NCI-H1048 (cell line): Measurements from ENCODE around the gene NARF.

Experiments used
- DNase-seq: peaks from one replicate; lab custom pipeline; 2025; lab: John Stamatoyannopoulos, UW

NARF gene

DNA sequence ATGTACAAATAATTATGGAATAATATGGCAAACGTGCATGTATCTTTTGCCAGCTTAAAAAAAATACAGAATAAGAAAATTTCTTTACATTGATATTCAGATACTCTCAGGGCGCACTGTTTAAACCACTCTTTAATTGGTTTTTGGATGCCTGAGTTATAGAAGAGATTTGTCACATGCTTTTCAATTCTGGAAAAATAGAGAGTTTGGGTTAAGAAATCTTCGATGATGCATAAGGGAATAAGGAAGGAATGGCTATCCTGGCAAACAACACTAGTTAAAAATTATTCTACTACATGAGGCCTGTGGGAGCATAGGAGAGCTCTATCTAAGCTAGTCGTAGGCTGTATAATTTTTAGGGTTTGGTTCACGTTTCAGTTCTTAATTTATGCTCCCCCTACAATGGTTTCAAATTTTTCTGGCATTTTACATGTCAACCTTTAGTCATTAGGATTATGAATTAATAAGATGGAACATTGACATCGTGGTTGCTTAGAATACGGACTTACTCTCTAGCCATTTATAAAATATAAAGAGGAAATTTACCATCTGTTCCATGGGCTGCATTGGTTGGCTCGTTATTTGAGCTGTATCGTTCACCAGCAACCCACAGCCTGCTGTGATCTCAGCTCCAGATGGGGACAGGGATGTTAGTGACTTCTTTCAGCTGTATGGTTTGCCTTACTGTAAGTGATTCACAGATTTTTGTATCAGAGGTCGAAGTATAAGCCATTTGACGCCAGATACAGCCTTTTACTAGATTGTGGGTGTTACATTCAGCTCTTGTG is 15.9 kb downstream of the NARF start:
- DNase-seq: no peak

DNA sequence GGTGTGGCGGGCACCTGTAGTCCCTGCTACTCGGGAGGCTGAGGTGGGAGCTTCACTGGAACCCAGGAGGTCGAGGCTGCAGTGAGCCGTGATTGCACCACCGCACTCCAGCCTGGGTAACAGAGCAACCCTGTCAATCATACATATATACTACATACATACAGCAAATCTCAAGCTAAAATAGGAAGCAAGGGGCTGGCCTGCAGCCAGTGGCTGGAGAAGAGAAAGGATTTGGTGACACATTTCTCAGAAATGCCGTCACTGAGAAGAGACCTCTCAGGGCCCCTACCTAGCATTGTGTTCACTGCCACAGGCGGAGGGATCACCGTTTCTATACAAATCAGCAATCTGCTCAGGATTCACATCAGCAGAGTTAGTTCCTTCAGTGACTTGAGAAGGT is 16.9 kb downstream of the NARF start:
- DNase-seq: no peak

DNA sequence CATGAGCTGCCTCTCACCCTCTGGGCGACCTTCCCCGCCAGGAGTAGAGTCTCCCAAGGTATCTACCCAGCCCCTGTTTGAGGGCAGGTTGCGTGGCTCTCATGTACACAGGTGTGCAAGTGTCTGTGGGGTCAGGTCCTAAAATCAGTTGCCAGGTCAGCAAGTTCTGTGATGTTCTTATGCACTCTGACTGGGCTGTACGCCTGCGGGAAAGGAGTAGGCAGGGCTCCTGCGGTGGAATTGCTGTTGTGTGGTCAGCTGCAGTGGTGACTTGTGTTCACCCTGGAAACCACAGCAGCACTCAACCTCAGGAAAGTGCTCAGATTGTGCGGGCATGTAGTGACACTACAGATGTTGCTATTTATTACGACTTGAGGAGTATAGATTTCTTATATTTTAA is 19.4 kb downstream of the NARF start:
- DNase-seq: no peak

DNA sequence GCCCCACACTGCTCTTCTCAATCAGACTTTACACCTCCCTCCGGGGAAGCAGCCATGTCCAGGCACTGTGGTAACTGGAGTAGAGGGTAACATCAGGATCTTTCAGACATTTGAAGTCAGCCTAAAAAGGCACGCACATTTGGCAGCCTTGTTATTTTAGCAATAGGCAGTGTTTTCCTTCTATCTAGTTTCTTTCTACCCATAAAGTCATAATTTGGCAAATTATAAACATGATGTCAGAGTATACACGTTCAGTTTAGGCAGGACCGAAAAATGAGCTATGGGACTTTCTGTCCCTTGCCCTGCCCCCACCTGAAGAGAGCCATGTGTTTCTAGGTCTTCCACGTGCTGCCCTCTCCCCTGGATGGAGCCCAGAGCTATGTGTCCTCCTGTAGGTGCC is 21.1 kb downstream of the NARF start:
- DNase-seq: no peak

DNA sequence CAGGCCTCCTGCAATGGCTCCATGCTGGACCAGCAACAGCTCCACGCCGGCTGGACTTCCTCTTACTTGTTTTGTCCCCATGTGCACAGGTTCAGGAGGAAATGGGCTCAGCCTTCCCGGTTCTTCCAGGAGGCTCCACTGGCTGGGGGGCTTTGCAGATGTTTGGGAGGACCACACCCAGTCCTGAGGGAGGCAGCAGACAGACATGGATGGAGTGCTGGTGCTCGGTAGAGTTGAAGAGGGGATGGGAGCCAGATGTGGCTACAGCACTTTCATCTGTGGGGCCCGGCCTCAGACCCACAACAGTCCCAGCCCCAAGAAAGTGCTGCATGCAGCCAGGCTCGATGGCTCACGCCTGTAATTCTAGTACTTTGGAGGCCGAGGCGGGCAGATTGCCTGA is 21.8 kb downstream of the NARF start:
- no peak for DNase-seq

DNA sequence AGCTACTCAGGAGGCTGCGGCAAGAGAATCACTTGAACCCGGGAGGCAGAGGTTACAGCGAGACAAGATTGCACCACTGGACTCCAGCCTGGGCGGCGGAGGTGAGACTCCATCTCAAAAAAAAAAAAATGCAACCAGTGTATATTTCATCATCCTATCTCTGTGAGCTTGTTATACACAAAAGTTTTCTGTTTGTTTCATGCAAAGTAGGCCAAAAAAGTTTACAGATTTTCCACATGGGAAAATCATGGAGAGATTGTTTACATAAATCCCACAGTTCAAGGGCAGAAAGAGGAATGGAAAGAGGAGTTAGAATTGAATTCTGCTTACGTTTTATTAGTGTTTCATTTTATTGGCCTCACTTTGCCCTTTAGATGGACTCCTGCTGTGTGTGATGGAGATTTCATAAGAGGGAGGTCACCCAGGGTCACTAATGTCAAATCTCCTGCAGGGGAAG is 24.7 kb downstream of the NARF start:
- no peak for DNase-seq

DNA sequence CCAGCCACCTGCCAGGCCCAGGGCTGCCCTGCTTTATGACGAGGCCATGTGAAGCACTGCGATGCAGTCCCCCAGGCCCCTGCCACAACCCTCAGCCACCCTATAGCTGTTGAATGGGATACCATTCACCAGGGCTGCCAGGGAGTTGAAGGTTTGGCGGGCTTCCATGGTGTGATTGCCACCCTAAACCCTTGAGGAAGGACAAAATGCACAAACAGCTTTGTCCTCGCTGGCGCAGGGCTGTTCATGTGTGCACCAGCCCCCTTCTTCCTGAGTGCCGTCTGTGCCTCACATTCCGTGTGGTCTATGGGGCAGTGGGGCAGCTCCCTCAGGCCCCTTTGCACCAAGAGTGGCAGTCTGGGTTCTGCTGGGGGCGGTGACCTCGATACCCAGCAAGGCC is 25.3 kb downstream of the NARF start:
- no peak for DNase-seq

DNA sequence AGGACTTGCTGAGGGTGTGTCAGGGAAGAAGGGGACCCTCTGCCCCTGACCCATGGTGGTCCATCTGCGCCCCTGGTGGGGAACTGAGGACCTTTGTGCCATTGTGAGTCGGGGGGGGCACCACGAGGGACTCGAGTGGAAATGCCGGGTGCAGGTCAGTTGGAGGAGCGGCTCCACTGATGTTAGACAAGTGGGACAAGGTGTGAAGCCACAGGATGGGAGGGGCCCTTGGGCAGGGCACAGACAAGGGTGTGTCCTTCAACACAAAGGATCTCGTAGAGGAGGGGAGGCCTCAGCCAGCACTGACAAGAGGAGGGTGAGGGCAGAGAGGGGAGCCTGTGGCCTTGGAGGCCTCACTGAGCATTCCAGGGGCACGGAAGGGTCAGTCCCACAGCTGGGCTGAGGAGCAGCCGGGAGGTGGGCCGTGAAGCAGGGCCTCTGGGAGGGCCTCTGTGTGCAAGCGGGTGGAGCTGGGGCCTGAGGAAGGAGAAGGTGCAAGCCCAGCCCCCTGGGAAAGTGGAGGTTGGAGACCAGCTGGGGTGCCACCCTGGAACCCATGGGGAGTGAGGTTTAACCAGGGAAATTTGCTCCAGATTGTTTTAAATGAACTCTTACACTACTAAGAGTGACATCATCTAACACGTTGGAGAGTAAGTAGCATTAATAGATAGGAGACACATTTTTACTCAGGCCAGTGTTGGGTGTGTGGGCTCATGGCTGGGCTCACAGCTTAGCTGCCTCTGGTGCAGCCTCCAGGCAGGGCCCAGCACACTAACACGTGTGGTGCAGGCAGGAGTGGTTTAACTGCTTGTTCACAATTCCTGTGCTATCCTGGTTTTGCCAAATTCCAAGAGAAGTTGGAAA is 27.9 kb downstream of the NARF start:
- DNase-seq: no peak

DNA sequence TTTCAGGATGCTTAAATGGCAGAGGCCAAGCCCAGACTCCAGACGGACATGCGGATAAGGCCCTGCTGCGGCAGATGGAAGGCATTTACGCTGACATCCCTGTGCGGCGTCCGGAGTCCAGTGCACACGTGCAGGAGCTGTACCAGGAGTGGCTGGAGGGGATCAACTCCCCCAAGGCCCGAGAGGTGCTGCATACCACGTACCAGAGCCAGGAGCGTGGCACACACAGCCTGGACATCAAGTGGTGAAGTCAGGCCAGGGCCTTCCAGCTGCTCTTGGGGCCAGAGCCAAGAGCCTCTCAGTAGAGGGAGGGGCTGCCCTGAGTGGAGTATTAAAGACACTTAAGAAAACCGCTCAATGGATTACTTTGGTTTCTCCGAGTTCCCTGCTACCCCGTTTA is 29.4 kb downstream of the NARF start:
- no peak for DNase-seq

DNA sequence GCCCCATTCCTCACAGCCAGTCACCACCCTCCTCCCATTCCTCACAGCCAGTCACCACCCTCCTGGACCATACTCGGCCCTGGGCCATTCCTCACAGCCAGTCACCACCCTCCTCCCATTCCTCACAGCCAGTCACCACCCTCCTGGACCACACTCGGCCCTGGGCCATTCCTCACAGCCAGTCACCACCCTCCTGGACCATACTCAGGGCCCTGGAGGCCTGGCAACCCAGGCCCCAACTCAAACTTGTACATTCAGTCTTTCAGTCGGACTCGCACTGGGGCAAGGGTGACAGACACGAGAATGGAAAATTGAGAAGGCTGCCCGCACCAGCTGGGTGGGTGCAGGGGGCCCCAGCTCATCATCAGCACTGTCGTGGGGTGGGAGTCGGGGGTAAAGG is 30.6 kb downstream of the NARF start:
- no peak for DNase-seq

DNA sequence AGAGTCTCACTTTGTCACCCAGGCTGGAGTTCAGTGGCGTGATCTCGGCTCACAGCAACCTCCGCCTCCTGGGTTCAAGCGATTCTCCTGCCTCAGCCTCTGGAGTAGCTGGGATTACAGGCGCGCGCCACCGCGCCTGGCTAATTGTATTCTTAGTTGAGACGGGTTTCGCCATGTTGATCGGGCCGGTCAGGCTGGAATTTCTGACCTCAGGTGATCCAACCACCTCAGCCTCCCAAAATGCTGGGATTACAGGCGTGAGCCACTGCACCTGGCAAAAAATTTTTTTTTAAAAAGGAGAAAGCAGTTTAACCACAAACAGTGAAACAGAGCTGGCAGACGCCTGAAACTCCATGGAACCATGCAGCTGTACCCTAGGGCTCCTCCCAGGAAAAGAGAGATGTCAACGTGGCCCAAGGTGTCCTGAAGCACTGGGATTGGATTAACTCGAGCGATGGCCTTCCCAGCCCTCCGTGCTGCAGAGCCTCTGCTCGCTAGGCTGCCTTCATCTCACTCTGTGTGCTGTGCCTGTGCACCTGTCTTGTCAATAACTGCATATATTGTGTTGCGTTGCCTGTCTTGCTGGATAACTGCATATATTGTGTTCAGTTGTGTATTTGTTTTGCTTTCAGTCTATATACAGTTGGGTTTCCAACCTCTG is 31.4 kb downstream of the NARF start:
- no peak for DNase-seq

DNA sequence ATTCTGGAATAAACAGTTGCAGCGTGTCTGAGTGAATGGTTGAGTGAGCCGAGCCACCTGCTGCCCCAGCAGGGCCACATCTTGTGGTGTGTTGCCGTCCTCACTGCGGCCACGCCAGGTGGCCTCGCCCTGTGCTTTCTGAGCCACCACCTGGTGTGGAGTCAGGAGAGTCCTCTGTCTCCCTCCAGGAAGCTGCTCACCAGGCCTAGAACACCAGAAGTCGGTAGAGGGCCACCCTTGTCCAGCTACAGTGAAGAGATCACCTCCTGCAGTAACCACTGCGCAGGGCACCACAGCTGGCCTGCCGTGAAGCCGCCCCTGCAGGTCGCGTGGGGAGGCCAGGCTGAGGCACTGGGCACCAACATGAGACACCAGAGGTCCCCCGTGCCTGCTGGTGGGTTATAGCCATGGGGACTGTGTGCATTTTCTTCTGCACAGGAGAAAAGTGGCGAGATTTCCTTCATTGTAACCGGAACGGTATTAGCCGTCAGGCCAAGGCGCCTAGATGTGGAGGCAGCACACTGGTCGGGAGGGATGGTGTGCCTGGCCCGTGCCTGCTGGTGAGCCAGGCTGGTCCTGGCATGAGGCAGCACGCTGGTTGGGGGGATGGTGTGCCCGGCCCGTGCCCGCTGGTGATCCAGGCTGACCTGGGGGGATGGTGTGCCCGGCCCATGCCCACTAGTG is 32.1 kb downstream of the NARF start:
- DNase-seq: no peak

DNA sequence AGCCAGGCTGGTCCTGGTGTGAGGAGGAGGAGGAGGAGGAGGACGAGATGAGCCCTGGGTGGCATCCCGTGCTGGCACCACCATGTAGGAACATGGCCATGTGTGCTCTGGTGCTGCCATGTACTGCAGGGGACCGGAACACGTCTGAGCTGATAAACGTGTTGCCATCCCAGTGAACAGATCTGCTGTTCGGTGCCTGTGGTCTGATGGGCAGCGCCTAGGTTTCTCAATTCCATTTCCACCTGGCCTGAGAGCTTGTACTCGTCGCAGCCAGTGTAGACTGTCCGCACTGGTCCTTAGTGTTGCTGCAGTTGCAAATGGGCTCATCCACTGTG is 32.6 kb downstream of the NARF start:
- DNase-seq: no peak

DNA sequence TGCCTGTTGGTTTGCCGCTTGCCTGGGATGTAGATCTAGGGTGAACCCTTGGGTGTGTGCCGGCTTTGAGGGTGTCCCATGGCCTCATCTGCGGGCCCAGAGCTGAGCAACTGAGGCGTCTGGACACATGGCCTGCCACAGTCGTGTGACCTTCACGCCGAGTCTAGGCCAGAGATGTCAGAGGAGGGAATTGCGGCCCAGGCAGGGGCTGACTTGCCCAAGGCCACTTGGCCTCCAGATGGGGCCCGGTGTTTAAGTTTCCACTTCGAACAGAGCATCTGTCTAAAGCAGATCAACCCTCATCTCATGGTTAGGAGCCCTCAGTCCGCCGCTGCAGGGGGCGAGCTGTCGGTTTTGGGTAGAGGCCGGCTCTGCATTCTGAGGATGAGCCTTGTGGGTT is 33.0 kb downstream of the NARF start:
- no peak for DNase-seq

DNA sequence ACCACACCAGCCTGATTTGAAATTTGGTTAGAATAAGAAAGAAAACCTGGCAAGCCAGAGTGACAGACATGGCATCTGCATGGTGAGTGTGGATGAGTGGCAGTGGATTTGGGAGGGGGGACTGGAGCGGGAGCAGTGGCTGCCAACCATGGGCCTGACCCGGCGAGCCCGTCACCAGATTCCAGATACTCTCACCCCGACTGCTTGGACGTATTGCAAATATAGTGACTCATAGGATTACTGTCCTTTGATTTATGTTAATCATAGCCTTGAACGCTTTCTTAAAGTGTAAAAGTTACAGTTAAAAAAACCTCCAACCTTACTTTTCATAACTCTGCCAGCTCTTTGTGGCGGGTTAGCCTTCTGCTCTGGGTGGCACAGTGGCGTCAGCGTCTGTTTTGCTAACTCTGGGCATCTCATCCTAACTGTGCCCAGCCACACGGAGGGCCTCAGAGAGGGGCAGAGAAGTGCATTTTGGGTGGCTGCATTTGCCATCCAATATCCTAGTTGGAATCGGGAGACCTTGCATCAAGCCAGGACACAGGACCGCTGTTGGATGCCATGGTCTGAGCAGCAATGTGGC is 34.2 kb downstream of the NARF start:
- DNase-seq: no peak

DNA sequence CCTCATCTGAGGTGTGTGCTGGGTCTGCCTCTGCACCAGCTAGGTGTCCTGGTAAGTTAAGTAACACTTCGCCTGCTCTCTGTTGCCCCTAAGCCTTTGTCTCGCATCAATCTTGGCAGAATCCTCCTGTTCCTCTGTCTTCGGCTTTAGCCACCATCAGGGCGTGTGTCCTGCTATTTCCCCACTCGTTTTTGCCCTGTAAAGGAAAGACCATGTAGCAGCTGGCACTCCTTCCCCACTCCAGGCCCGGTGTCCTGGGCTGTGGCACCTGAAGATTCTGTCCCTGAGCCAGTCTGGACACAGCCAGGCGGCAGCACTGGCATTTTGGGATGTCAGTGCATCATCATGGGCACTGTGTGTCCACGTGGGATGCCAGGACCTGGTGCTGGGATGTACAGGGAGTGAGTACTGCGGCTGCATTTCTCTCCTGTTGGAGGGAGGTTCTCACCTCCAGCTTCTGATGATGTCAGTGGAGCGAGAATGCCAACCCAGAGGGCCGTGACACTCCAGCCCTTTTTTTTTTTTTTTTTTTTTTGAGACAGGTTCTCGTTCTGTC is 34.8 kb downstream of the NARF start:
- no peak for DNase-seq

DNA sequence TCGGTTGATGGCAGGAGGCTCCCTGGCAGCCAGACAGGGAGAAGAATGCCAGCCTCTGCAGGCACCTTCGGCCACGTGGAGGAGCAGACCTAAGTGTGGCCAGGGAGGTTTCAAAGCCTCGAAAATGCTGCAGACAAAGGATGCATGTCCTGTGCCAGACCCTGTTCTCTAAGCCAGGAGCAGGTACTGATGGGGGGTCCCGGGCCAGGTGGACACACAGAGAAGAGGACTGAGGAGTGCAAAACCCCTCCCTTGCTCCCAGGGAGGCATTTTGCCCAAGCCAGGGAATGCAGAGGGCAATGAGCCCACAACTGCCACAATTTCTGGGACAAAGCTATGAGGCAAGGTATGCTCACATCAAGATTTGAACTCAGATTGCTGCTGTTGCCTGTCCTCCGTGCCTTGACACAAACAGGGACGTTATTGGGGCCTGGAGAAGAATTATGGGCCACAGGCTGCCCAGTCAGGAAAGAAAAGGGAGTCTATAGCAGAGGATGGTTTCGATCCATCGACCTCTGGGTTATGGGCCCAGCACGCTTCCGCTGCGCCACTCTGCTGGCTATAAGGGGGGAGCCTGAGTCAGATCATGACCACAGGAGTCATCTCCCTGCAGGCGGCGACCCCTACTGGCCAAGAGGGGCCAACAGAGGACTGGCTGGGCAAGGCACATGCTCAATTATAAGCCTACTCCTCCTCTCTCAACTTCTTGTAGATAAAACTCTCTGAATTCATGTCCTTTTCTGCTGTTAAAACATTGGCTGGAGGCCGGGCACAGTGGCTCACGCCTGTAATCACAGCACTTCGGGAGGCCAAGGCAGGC is 35.9 kb downstream of the NARF start:
- no peak for DNase-seq

DNA sequence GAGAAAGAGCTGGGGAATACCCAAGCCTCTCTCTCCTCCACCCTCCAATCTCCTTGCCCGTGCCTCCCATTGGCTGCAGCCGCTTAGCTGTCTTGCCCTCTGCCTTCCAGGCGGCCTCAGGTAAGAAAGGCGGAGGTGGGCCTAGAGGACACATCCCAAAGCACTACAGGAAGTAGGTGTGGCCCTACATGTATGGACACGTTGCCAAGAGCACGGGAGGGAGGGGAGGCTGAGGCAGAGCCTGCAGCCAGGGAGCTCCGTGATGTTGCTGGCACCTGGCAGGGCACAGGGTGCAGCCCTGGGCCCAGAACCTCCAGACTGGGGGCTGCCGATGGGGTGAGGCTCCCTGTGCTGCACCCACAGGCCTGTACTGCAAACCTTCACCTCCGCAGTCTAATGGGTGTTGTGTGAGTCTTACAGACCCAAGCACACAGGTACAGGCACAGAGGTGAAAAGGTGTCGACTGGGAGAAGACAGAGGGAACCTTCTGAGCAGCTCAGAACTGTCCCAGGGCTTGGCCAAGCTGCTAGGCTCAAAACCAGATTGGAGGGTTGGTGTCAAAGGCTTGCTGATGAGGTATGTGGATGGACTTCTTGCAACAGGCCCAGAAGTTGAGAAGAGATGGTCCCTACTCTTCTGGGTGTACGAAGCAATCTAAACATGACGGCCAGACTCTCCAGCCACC is 37.4 kb downstream of the NARF start:
- DNase-seq: no peak

DNA sequence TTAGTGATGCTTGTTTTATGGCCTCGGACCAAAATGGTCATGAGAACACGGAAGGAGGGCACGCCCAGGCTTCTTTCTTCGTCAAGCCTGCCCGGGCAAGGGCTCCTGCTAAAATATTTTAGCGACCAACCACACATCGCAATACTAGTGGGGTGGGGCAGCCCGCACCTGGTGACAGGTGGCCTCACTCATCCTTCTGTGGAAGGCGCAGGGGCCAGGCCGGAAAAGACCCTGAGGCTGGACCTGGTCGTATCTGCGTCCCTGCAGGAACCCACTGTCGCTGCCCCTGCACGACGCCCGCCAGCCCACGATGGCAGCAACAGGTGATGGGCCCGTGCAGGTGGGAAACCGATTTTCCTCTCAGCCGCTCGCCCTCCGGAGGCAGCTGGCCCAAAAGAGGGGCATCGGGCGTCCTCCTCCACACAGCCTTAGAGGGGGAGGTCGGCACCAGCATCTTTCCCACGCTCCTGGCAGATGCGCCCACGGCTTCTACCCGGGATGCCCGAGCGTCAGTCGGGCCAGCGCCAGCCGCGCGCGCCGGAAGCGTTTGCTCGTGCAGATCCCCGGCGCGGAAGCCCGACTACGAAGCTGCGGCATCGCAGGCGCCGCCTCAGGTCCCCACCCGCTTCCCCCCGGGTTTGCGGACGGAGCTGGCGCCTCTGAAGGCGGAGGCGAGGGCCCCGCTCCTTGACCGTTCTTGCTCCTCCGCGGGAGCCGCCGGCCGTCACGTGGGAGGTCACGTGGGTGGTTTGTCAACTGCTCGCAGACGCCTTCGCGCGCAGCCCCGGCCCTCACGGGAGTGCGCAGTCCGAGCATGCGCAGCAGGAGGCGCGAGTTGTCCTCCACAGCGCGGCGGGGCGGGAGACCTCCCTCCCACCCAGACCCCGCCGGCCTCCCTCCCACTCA is 38.2 kb downstream of the NARF start:
- DNase-seq: peak; percentile 94
